HCT116 (cell line): Measurements from ENCODE around the gene EHD4.

Experiments used
- CTCF ChIP-seq, 3 experiments: fragments of 200-600 bp in 1 of 3; sonication (generic) in 1 of 3; IDR thresholded peaks in 2 of 3; conservative IDR thresholded peaks in 1 of 3; 2 replicates each; pipeline ENCODE4 v1.5.1; 2012 to 2017; ENCODE audit warnings: low read depth in 2 of 3, low read length in 2 of 3, antibody characterized with exemption in 1 of 3, borderline replicate concordance in 1 of 3, control low read depth in 1 of 3, mild to moderate bottlenecking in 1 of 3, mixed read lengths in 1 of 3, mixed run types in 1 of 3, moderate library complexity in 1 of 3; ENCODE audit not compliant: insufficient read depth in 1 of 3
- EGR1 ChIP-seq: IDR thresholded peaks from 2 replicates; pipeline ENCODE4 v1.6.1; 2012; ENCODE audit warnings: low read depth
- EZH2 ChIP-seq: fragments of 200-600 bp; sonication (generic); IDR thresholded peaks from 2 replicates; pipeline ENCODE4 v1.6.1; 2017; ENCODE audit warnings: antibody characterized with exemption, mixed run types
- EZH2phosphoT487 ChIP-seq: fragments of 200-600 bp; IDR thresholded peaks from 2 replicates; pipeline ENCODE4 v1.6.1; 2018; ENCODE audit warnings: antibody characterized with exemption, borderline replicate concordance
- FOSL1 ChIP-seq: IDR thresholded peaks from 2 replicates; pipeline ENCODE4 v1.6.1; 2012; ENCODE audit warnings: low read depth
- JUND ChIP-seq: IDR thresholded peaks from 2 replicates; pipeline ENCODE4 v1.6.1; 2012
- POLR2A ChIP-seq: IDR thresholded peaks from 2 replicates; pipeline ENCODE4 v1.7.0; 2011; ENCODE audit warnings: borderline replicate concordance; ENCODE audit not compliant: insufficient read depth, insufficient read length; ENCODE audit errors: extremely low read depth
- RAD21 ChIP-seq: IDR thresholded peaks from 2 replicates; pipeline ENCODE4 v1.6.1; 2012; ENCODE audit warnings: low read depth, mild to moderate bottlenecking
- SP1 ChIP-seq: IDR thresholded peaks from 2 replicates; pipeline ENCODE4 v1.6.1; 2012; ENCODE audit warnings: low read depth
- TCF7L2 ChIP-seq: IDR thresholded peaks from 2 replicates; pipeline ENCODE4 v1.7.0; 2011; ENCODE audit warnings: borderline replicate concordance, inconsistent platforms; ENCODE audit not compliant: insufficient read depth, insufficient read length; ENCODE audit errors: extremely low read depth
- YY1 ChIP-seq: IDR thresholded peaks from 2 replicates; pipeline ENCODE4 v1.6.1; 2011; ENCODE audit warnings: low read length, low read depth, moderate library complexity, mild to moderate bottlenecking; ENCODE audit not compliant: insufficient replicate concordance; ENCODE audit errors: extremely low read depth
- ZBTB33 ChIP-seq: IDR thresholded peaks from 2 replicates; pipeline ENCODE4 v1.6.1; 2011; ENCODE audit warnings: mild to moderate bottlenecking, low read length, moderate library complexity; ENCODE audit not compliant: insufficient replicate concordance; ENCODE audit errors: extremely low read depth
- ZNF274 ChIP-seq: fragments of 200-500 bp; sonication (Bioruptor generic); IDR thresholded peaks from 2 replicates; pipeline ENCODE4 v1.6.1; 2014; ENCODE audit warnings: mild to moderate bottlenecking, low read depth, low read length, inconsistent platforms

- TF ChIP-seq CTCF (IDR thresholded peaks at IDR 0.05 in 2 of 3, conservative IDR thresholded peaks at IDR 0.05 in 1 of 3; ENCODE audit: borderline replicate concordance in 1 of 3, insufficient read depth in 1 of 3, low read depth in 2 of 3, low read length in 2 of 3) = no peak
- no peak for TF ChIP-seq POLR2A
- TF ChIP-seq ZBTB33 = no peak
- no peak for TF ChIP-seq EZH2phosphoT487
- no peak for TF ChIP-seq EZH2
- peak; percentile 81 for TF ChIP-seq JUND
- TF ChIP-seq RAD21 = no peak
- peak; percentile 34; the same call in 1 of the 2 replicates for TF ChIP-seq EGR1
- peak; percentile 83 for TF ChIP-seq FOSL1
- TF ChIP-seq SP1 = peak; percentile 72
- TF ChIP-seq ZNF274 = no peak
- peak; percentile 6 for TF ChIP-seq YY1
- TF ChIP-seq TCF7L2 = no peak
Measured at GRCh38 chr15:41944313-41944940, 27.9 kb downstream of the EHD4 start.
